Panc1 (cell line): ENCODE data around the gene MIPOL1. TPM values are rescaled to one million over a fixed set of nuclear protein-coding genes. Genes with fewer than 3 reads are reported as not detected.

ENCODE experiments used
- ATAC-seq: fragments of 200-7000 bp; cut with Tn5 transposase; 2 replicates; pipeline ENCODE4 v1.9.1; 2020; ENCODE audit warnings: mild to moderate bottlenecking, moderate library complexity
- BruUV-seq: library from RNA; stranded (reverse); fragments of 400-500 nt; replicated peaks from 2 replicates; lab custom pipeline; 2021; lab: Mats Ljungman, UMichigan
- CTCF ChIA-PET: fragments of 300-600 bp; sonication (Branson Sonifier 250); formaldehyde crosslinking; loops from one replicate; lab custom pipeline; 2022; ENCODE audit warnings: antibody characterized with exemption; lab: Charles Lee
- POLR2A ChIA-PET: fragments of 300-600 bp; sonication (Branson Sonifier 250); formaldehyde crosslinking; loops from one replicate; lab custom pipeline; 2022; ENCODE audit warnings: antibody characterized with exemption; lab: Charles Lee
- DNase-seq: peaks from one replicate; pipeline ENCODE4 v3.0.0-alpha.2; 2010; ENCODE audit warnings: low read depth, low spot score
- H3K27ac ChIP-seq: 2 replicates; pipeline ENCODE4 v1.5.1; 2011; ENCODE audit warnings: mild to moderate bottlenecking, low read length, inconsistent platforms
- H3K27me3 ChIP-seq: fragments of 200-500 bp; sonication (Bioruptor generic); 2 replicates; pipeline ENCODE4 v1.6.0; 2014; ENCODE audit warnings: low read length, inconsistent platforms; ENCODE audit not compliant: control insufficient read depth, insufficient read depth
- H3K36me3 ChIP-seq: fragments of 200-500 bp; sonication (Bioruptor generic); 2 replicates; pipeline ENCODE4 v1.5.1; 2014; ENCODE audit warnings: inconsistent platforms, mild to moderate bottlenecking, low read length, moderate library complexity; ENCODE audit not compliant: control insufficient read depth, insufficient read depth
- H3K4me1 ChIP-seq: 2 replicates; pipeline ENCODE4 v1.5.1; 2011; ENCODE audit warnings: inconsistent platforms, mild to moderate bottlenecking, low read length, moderate library complexity; ENCODE audit not compliant: control insufficient read depth, insufficient read depth
- H3K4me3 ChIP-seq, 2 experiments: 2 replicates each; pipeline ENCODE4 v1.5.1; 2011 to 2012; ENCODE audit warnings: low read depth in 2 of 2, low read length in 2 of 2, mild to moderate bottlenecking in 2 of 2, inconsistent platforms in 1 of 2, moderate library complexity in 1 of 2
- H3K9me3 ChIP-seq: fragments of 200-500 bp; sonication (Bioruptor generic); 2 replicates; pipeline ENCODE4 v1.5.1; 2014; ENCODE audit warnings: low read depth, mild to moderate bottlenecking, inconsistent platforms, low read length, moderate library complexity; ENCODE audit not compliant: control insufficient read depth, insufficient read depth
- CTCF ChIP-seq: fragments of 450-650 bp; IDR thresholded peaks from 2 replicates; pipeline ENCODE4 v1.5.1; 2017; ENCODE audit warnings: mild to moderate bottlenecking
- POLR2AphosphoS5 ChIP-seq: IDR thresholded peaks from 2 replicates; pipeline ENCODE4 v1.6.1; 2012; ENCODE audit warnings: mild to moderate bottlenecking, low read depth, low read length, moderate library complexity
- REST ChIP-seq, 2 experiments: IDR thresholded peaks; 2 replicates each; pipeline ENCODE4 v1.6.1; 2011 to 2012; ENCODE audit warnings: low read depth in 2 of 2, control low read depth in 1 of 2, low read length in 1 of 2, mild to moderate bottlenecking in 1 of 2, moderate library complexity in 1 of 2; ENCODE audit not compliant: insufficient read depth in 1 of 2
- SIN3A ChIP-seq: IDR thresholded peaks from 2 replicates; pipeline ENCODE4 v1.6.1; 2012; ENCODE audit warnings: low read depth, mild to moderate bottlenecking, low read length, moderate library complexity, borderline replicate concordance; ENCODE audit not compliant: insufficient read depth
- TCF7L2 ChIP-seq: IDR thresholded peaks from 2 replicates; pipeline ENCODE4 v1.6.1; 2011; ENCODE audit warnings: mild to moderate bottlenecking, low read depth, low read length, inconsistent platforms
- in situ Hi-C: cut with HindIII; loops from 2 replicates; pipeline ENCODE4 v1.10.0; 2016; ENCODE audit warnings: low sequenced_read_pairs, low pct_unique_long_range_greater_than_20kb
- intact Hi-C: fragments of 100-400 bp; cut with micrococcal nuclease; formaldehyde crosslinking; loops from one replicate; pipeline ENCODE4 v1.10.0; 2022; ENCODE audit not compliant: unreplicated experiment
- total RNA-seq: library from RNA; stranded (reverse); gene quantifications from one replicate; pipeline ENCODE4 v1.2.1, GENCODE V29; 2021; ENCODE audit not compliant: unreplicated experiment

The MIPOL1 gene
- total RNA-seq, 1 experiment from 2014 or later, result 12.8 TPM

- Histone ChIP-seq H3K4me3 (no peak overlapping the region), H3K9me3 (no peaks in the 10 kb centered on the region), H3K27me3 (no peaks in the 10 kb centered on the region), H3K36me3 (no peaks in the 10 kb centered on the region), H3K27ac (no peak overlapping the region), H3K4me1 (no peaks in the 10 kb centered on the region)
- ChIA-PET CTCF (no interaction called here), POLR2A (no interaction called here)
- no TSS peak for BruUV-seq
- intact Hi-C loops (no loop called here), in situ Hi-C loops (no loop called here)
- ATAC-seq (no peak), DNase-seq (no peak)
- TF ChIP-seq REST (IDR thresholded peaks at IDR 0.05; ENCODE audit: insufficient read depth in 1 of 2, low read depth in 2 of 2, low read length in 1 of 2) (no peak), CTCF (no peak), SIN3A (no peak), TCF7L2 (no peak), POLR2AphosphoS5 (no peak)
These were observed 271.9 kb downstream of the MIPOL1 start for GRCh38 chr14:37469650-37470049.

GRCh38 chr14:37470251-37470650 lies 272.5 kb downstream of the MIPOL1 start:
- BruUV-seq, result no TSS peak
- Histone ChIP-seq H3K9me3 (no peaks in the 10 kb centered on the region), H3K27ac (no peak overlapping the region), H3K4me3 (no peak overlapping the region), H3K4me1 (no peaks in the 10 kb centered on the region), H3K27me3 (no peaks in the 10 kb centered on the region), H3K36me3 (no peaks in the 10 kb centered on the region)
- TF ChIP-seq SIN3A (no peak), REST (IDR thresholded peaks at IDR 0.05; ENCODE audit: insufficient read depth in 1 of 2, low read depth in 2 of 2, low read length in 1 of 2) (no peak), POLR2AphosphoS5 (no peak), TCF7L2 (no peak), CTCF (no peak)
- DNase-seq (no peak), ATAC-seq (no peak)
- in situ Hi-C loops, result no loop called here
- intact Hi-C loops, result no loop called here
- CTCF ChIA-PET, result no interaction called here
- POLR2A ChIA-PET, result no interaction called here
